GM12873 (cell line): Measurements from ENCODE around the gene AGK.

Source experiments
- TF ChIP-seq, protein P1 (sequence below): IDR thresholded peaks from 2 replicates; pipeline ENCODE4 v1.5.1; 2012; ENCODE audit warnings: low read depth, mild to moderate bottlenecking, moderate library complexity, low read length, control low read depth; ENCODE audit not compliant: insufficient read depth; ENCODE audit errors: missing control alignments

The AGK gene

DNA sequence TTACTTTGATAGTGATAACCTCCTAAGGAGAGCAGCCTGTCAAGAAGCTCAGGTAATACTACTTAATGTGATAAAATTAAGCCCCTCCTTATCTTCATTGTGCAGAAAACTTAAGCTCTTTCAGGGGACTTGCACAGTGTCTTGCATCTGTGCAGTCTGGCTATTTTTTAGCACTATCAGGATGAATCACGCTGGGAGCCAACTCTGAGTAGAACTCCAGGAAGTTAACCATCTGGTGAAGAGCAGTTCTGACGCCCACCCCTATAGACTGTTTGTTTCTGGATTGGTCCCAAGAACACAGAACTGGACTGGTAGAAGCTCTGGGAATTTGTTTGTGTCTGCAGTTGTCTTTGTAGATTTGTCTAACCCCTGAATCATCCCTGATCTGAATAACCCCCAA lies 41.9 kb downstream of the AGK start:
- TF ChIP-seq, protein P1, sequence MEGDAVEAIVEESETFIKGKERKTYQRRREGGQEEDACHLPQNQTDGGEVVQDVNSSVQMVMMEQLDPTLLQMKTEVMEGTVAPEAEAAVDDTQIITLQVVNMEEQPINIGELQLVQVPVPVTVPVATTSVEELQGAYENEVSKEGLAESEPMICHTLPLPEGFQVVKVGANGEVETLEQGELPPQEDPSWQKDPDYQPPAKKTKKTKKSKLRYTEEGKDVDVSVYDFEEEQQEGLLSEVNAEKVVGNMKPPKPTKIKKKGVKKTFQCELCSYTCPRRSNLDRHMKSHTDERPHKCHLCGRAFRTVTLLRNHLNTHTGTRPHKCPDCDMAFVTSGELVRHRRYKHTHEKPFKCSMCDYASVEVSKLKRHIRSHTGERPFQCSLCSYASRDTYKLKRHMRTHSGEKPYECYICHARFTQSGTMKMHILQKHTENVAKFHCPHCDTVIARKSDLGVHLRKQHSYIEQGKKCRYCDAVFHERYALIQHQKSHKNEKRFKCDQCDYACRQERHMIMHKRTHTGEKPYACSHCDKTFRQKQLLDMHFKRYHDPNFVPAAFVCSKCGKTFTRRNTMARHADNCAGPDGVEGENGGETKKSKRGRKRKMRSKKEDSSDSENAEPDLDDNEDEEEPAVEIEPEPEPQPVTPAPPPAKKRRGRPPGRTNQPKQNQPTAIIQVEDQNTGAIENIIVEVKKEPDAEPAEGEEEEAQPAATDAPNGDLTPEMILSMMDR: no peak

DNA sequence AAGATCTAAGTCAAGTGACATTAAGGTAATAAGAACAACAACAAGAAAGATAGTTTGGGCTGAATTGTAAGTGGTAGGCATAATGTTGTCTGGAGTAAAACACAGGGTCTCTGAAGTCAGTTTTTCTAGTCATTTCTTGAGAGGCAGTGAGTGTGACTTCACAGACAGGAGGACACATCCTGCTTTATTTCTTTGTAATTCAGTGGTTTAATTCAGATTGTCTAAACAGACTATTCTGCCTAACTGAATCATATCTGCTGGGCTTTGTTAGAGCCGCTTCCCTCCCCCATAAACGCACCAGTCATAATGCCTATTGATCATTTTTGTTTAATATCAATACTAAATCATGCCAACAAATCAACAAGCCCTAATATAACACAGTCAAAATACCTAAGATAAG lies 46.8 kb downstream of the AGK start:
- TF ChIP-seq, protein P1: no peak

- TF ChIP-seq, protein P1: no peak
Observed at GRCh38 chr7:141598408-141598807, 47.2 kb downstream of the AGK start.

DNA sequence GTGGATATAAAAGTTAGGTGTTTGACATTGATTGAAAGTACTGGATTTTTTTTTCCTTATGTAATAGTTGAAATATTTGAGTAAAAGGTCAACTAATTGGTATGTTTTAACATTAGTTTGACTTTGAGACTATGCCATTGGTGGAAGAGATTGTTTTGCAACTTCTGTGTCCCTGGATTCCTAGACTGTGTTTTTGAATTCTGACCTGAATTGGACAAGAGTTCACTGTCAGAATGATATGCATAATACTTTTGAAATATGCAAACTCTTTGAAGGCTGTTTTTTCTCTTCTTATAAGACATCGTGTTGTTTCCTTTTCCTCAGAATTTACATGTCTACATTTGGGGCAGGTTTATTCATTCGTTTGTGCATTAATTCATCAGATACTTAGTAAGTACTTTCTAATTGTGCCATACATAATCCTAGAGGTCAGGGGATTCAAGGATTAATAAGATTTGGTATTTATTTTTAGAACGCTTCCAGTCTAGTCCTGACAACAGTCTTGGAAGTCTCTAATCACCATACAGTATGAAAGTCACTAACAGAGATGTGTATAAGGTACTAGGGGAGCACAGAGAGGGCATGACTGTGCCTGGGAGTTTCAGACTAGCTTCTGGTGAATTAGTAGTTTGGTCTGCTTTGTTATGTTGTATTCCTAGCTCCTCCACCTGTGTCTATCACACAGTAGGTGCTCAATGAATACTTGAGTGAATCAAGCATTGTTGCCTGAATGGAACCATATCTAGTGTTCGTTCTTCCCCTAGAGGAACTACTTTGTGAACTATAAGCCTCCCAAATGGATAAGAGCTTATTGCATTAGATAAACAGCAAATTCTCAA lies 49.2 kb downstream of the AGK start:
- TF ChIP-seq, protein P1: no peak

- TF ChIP-seq, protein P1: no peak
Observed at GRCh38 chr7:141609576-141609975, 58.4 kb downstream of the AGK start.

GRCh38 chr7:141610671-141611070 lies 59.5 kb downstream of the AGK start:
- TF ChIP-seq, protein P1: no peak

DNA sequence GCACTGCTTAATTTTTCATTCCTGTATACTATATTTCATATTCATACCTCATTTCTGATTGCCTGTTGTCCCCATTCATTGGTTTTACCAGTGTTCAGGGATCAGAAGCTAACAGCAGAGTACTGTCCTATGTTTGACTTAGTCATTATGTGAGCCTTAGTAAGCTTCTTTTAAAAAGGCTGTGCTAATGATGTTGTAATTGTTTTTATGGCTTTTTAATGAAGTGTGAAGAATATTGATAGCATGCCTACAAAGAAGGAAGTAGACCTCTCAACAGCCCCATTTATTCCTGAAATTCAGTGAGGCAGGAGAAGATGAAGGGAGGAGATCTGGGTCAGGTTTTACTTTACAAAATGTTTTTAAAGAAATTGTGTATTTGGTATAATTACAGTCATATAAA lies 61.7 kb downstream of the AGK start:
- TF ChIP-seq, protein P1: no peak
